Germinal center (tissue), 1 donor: ENCODE results near the gene DCTN4.

Experiments used
- DNase-seq: peaks from one replicate; pipeline ENCODE4 v3.0.0; 2012; ENCODE audit warnings: mixed read lengths, low spot score

Gene DCTN4

GRCh38 chr5:150670948-150671310 lies 87.9 kb downstream of the DCTN4 start:
- DNase-seq = no peak

DNA sequence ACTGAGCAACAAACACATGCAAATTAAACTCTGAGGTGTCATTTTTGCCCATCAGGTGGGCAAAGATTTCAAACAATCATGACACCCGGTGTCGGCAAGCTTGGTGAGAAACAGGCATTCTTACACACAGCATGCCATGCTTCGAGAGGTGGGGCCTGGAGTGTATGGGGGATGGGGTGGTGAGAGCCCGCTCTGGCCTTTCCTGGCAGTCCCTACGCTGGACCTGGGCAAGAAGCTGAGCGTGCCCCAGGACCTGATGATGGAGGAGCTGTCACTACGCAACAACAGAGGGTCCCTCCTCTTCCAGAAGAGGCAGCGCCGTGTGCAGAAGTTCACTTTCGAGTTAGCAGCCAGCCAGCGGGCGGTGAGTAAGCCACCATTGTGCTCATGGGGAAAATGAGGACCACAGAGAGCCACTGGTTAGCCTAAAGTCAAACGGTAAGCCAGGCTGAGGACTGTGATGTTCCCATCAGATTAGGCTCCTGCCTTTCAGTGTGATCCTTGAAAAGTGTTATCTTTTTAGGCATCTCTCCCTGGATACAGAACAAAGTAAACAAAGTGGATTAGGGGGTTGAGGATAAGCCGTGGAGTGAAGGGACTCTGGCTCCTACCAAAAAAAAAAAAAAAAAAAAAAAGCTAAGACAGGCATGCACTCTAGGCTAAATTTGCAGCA lies 88.4 kb downstream of the DCTN4 start:
- no peak for DNase-seq

DNA sequence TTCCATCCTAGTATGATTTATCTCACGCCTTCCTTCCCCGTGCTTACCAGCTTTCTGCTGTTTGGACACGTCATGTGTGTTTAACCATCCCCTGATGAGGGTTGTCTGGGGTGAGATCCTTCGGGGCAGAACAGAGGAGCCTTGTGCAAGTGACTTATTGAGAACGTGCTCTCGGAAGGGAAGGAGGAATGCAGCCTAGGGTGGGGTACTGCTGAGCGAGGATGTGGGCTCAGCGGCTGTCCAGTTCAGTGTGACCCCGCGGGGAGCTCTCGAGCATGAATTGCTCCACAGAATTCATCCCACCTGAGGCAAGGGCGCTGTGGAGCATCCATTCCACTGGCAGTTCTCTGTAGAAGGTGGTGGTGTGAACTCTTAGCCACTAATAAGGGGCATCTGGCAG lies 93.8 kb downstream of the DCTN4 start:
- DNase-seq = no peak

- DNase-seq = no peak
These were observed 94.9 kb downstream of the DCTN4 start for GRCh38 chr5:150663936-150664335.

DNA sequence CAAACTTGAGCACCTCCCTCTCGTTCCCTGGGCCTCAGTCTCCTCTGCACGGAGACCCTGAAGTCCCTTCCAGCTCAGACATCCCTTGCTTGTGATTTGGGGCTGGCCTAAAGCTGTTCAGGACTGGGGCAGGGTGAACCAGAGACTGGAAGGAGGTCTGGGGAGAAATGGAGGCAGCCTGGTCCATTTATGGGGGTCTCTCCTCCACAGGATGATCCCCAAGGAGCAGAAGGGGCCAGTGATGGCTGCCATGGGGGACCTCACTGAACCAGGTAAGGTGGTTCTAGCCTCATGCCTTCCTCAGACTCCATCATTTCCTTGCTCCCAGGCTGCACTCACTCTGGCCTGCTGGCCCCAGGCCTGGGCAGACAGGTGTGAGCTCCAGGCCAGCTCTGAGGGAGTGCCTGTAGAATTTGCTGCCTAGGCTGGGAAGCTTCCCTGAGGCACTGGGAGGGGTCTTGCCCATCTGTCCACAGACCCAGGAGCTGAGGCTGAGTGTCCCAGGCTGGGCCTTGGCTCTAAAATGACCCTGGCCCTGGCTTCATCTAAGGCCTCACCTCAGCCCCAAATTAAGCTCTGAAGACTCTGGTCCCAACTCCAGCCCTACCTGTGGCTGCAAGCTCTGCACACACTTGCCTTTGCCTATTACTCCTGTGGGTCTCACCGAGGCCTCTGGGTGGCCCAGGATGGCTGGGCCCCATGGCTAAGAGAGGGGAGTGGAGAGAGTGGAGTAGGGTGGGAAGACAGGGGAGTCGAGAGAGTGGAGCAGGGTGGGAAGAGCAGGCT lies 95.9 kb downstream of the DCTN4 start:
- DNase-seq = no peak

- no peak for DNase-seq
These were observed 96.8 kb downstream of the DCTN4 start for GRCh38 chr5:150661821-150662596.

DNA sequence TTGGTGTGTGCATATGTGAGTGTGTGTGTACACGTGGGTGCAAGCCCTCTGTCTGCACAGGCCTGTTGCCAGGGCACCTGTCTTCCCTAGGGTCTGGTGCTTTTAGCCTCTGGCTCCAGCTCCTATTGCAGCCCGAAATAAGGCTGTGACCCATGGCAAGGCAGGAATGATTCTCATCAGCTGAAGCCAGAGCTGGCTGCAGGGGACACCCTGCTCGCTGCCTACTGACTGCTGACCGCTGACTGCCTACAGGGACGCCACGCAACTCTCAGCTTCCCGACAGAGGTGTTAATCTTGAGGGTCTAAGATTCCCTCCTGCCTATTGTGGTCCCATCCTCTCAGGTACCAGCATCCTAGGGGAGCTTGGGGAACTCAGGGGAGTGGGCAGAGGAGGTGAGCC lies 97.7 kb downstream of the DCTN4 start, which contains the start of gene MYOZ3:
Gene MYOZ3 (plus strand): TSS at position 166 of the 400 bp plus-strand sequence. CDS start 1,691 bp downstream, outside the sequence.
- no peak for DNase-seq

- DNase-seq = no peak
These were observed 98.5 kb downstream of the DCTN4 start for GRCh38 chr5:150660108-150660831.

DNA sequence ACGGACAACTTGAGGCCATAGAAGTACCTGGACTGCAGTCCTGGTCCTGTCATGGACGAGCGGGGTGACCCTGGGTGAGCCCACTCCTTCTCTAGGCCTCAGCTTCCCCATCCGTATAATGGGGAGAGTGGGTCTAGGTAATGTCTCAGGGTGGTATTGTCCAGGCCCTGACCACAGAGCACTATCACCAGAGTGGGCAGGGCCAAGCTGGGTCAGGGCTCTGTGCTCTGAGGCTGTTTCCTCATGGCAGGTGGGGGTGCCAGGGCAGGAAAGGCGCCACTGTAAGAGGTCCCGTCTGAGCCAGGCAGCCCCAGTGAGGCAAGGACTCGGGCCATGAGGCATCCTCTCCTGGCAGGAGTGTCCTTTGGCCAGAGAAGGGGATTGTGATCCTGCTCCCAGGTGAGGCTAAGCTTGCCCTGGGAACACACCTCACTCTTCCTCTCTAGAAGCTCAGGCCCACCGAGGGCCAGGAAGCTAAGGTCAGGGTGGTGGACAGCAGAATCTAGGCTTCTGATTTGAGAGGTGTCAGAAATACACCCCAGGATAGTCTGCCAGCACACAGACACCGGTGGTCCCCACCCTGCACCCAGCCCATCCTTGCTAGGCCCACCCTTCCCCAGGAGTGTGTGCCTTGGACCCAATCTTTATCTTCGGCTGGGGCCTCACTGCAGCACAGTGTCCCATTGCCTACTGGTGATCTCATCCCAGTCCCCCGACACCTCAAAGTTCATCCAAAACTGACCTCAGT lies 99.3 kb downstream of the DCTN4 start:
- no peak for DNase-seq

- no peak for DNase-seq
These were observed 100.0 kb downstream of the DCTN4 start for GRCh38 chr5:150658699-150659265.
